OCI-LY3 (cell line): ENCODE measurements around the gene TOB1.

Experiments used
- H2AFZ ChIP-seq: fragments of 200-600, 300-600 bp; shearing (Covaris generic); 2 replicates; pipeline ENCODE4 v1.6.0; 2014; ENCODE audit warnings: antibody characterized with exemption, low read depth, low read length
- H3K27ac ChIP-seq: fragments of 200-600, 300-600 bp; sonication (generic); 2 replicates; pipeline ENCODE4 v1.5.1; 2014; ENCODE audit warnings: mild to moderate bottlenecking, low read length, moderate library complexity, mixed read lengths
- H3K27me3 ChIP-seq: fragments of 200-600, 300-600 bp; sonication (generic); 2 replicates; pipeline ENCODE4 v1.6.1; 2014; ENCODE audit warnings: low read depth, low read length, mixed read lengths
- H3K36me3 ChIP-seq: fragments of 200-600, 300-600 bp; sonication (generic); replicated peaks from 2 replicates; pipeline ENCODE3; 2014; ENCODE audit warnings: low read depth, low read length, mixed read lengths
- H3K4me1 ChIP-seq: fragments of 300-600, 200-600 bp; sonication (generic); 2 replicates; pipeline ENCODE4 v1.6.1; 2014; ENCODE audit warnings: low read length, mixed read lengths
- H3K4me2 ChIP-seq: fragments of 200-600, 300-600 bp; sonication (generic); 2 replicates; pipeline ENCODE4 v1.6.1; 2014; ENCODE audit warnings: low read length, mixed read lengths
- H3K4me3 ChIP-seq: fragments of 300-600, 200-600 bp; sonication (generic); 2 replicates; pipeline ENCODE4 v1.5.1; 2014; ENCODE audit warnings: antibody characterized with exemption, mild to moderate bottlenecking, low read length, moderate library complexity
- H3K79me2 ChIP-seq: fragments of 300-600, 200-600 bp; shearing (Covaris generic); 2 replicates; pipeline ENCODE4 v1.6.1; 2014; ENCODE audit warnings: mild to moderate bottlenecking, low read length, mixed read lengths
- H3K9ac ChIP-seq: fragments of 300-600, 200-600 bp; shearing (Covaris generic); 2 replicates; pipeline ENCODE4 v1.6.0; 2014; ENCODE audit warnings: mild to moderate bottlenecking, low read length, moderate library complexity
- H3K9me3 ChIP-seq: fragments of 200-600, 300-600 bp; shearing (Covaris generic); 2 replicates; pipeline ENCODE4 v1.6.1; 2014; ENCODE audit warnings: low read length, mixed read lengths; ENCODE audit not compliant: insufficient read depth
- H4K20me1 ChIP-seq: fragments of 200-600, 300-600 bp; sonication (generic); 2 replicates; pipeline ENCODE4 v1.6.1; 2016; ENCODE audit warnings: low read length, mixed read lengths; ENCODE audit not compliant: insufficient read depth
- CTCF ChIP-seq: fragments of 200-600, 300-600 bp; sonication (generic); IDR thresholded peaks from 2 replicates; pipeline ENCODE4 v1.5.1; 2014; ENCODE audit warnings: antibody characterized with exemption, low read length, low read depth
- EZH2phosphoT487 ChIP-seq: fragments of 200-600 bp; shearing (Covaris generic); IDR thresholded peaks from 2 replicates; pipeline ENCODE4 v1.6.1; 2018; ENCODE audit warnings: antibody characterized with exemption, mixed run types, low read depth

TOB1 gene

GRCh38 chr17:50835301-50836234 is 30.6 kb downstream of the TOB1 start, which contains the start of gene WFIKKN2:
Gene WFIKKN2 (plus strand): TSS chr17:50835586. CDS start chr17:50835938, 352 bp downstream.
- Histone ChIP-seq H3K9me3 (no peaks in the 10 kb centered on the region), H3K36me3 (no peaks in the 10 kb centered on the region), H3K4me1 (no peaks in the 10 kb centered on the region), H3K27me3 (no peaks in the 10 kb centered on the region), H3K27ac (no peak within 1 kb of the TSS), H3K9ac (no peak within 1 kb of the TSS), H3K4me3 (no peak within 1 kb of the TSS), H3K4me2 (no peak within 1 kb of the TSS), H2AFZ (no peak within 1 kb of the TSS), H3K79me2 (no peaks in the 10 kb centered on the region), H4K20me1 (no peaks in the 10 kb centered on the region)
- no peak for TF ChIP-seq CTCF
- TF ChIP-seq EZH2phosphoT487 = no peak

- no peak overlapping the region for H3K9ac ChIP-seq
- no peaks in the 10 kb centered on the region for H3K27me3 ChIP-seq
- no peaks in the 10 kb centered on the region for H3K4me1 ChIP-seq
- H3K4me2 ChIP-seq = no peak overlapping the region
- no peak for TF ChIP-seq CTCF
- TF ChIP-seq EZH2phosphoT487 = no peak
- no peak overlapping the region for H3K4me3 ChIP-seq
- no peaks in the 10 kb centered on the region for H3K79me2 ChIP-seq
- no peak overlapping the region for H2AFZ ChIP-seq
- no peaks in the 10 kb centered on the region for H3K9me3 ChIP-seq
- H3K36me3 ChIP-seq = no peaks in the 10 kb centered on the region
- no peak overlapping the region for H3K27ac ChIP-seq
- H4K20me1 ChIP-seq = no peaks in the 10 kb centered on the region
These were observed 31.5 kb downstream of the TOB1 start for GRCh38 chr17:50834429-50835300.

- H3K4me2 ChIP-seq = no peak overlapping the region
- no peaks in the 10 kb centered on the region for H3K36me3 ChIP-seq
- H3K9me3 ChIP-seq = no peaks in the 10 kb centered on the region
- H3K27me3 ChIP-seq = no peaks in the 10 kb centered on the region
- no peak overlapping the region for H3K4me3 ChIP-seq
- no peaks in the 10 kb centered on the region for H4K20me1 ChIP-seq
- no peaks in the 10 kb centered on the region for H3K79me2 ChIP-seq
- H3K9ac ChIP-seq = no peak overlapping the region
- no peak overlapping the region for H2AFZ ChIP-seq
- H3K4me1 ChIP-seq = no peaks in the 10 kb centered on the region
- no peak for TF ChIP-seq EZH2phosphoT487
- no peak overlapping the region for H3K27ac ChIP-seq
These were observed 32.4 kb downstream of the TOB1 start for GRCh38 chr17:50833510-50834428.

- H3K4me1 ChIP-seq = no peaks in the 10 kb centered on the region
These were observed 33.2 kb downstream of the TOB1 start for GRCh38 chr17:50832864-50833381.

More at GRCh38 chr17:50832864-50833381, 33.2 kb downstream of the TOB1 start:
- Histone ChIP-seq H3K9me3 (no peaks in the 10 kb centered on the region), H3K27ac (no peak overlapping the region), H4K20me1 (no peaks in the 10 kb centered on the region), H3K9ac (no peak overlapping the region), H3K4me3 (no peak overlapping the region), H3K36me3 (no peaks in the 10 kb centered on the region), H2AFZ (no peak overlapping the region), H3K27me3 (no peaks in the 10 kb centered on the region), H3K79me2 (no peaks in the 10 kb centered on the region), H3K4me2 (no peak overlapping the region)
- TF ChIP-seq EZH2phosphoT487 (no peak), CTCF (no peak)
